ENCODE data around the gene KPTN.

GRCh38 chr19:47531640-47532387, 47.8 kb upstream of the KPTN start:
- TF ChIP-seq POLR2A (IDR thresholded peaks at IDR 0.05), result no peak
- TF ChIP-seq CTCF (IDR thresholded peaks at IDR 0.05), result no peak
